ENCODE measurements around the gene PCOLCE2. TPM values are rescaled to one million over a fixed set of nuclear protein-coding genes. Genes with fewer than 3 reads are reported as not detected.

The PCOLCE2 gene
- total RNA-seq, 1 experiment from 2014 or later: 0.34 TPM

DNA sequence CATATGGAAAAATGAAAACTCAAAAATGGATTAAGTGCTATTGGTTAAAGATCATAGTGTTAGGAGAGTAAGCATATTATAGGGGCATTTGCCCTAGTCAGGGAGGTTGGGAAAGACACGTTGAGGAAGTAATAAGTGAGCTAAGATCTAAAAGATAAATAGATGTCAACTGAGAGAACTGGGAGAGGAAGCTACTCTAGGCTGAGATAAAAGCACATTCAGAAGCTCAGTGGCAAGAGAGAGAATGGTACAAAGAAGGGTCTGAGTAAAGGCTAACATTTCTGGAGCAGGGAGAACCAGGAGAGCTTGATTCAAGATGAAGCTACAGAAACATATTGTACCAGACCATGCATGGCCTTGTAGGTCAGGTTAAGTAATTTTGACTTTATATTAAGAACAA, 101.2 kb downstream of the PCOLCE2 start:
- POLR2A ChIA-PET: no interaction called here
- H3K4me1 Mint-ChIP-seq (ENCODE audit: low read depth, unreplicated experiment): peaks cover 20% of the 10 kb centered on the region
- no peak for DNase-seq
- no TSS peak for BruUV-seq (replicated peaks)
- no peak overlapping the region for H3K4me3 Mint-ChIP-seq (ENCODE audit: unreplicated experiment)
- no peak overlapping the region for H3K4me3 ChIP-seq (ENCODE audit: low read depth, low read length)
- H3K27me3 Mint-ChIP-seq (ENCODE audit: insufficient read depth, unreplicated experiment): no peaks in the 10 kb centered on the region
- CTCF ChIA-PET: no interaction called here
- H3K9me3 Mint-ChIP-seq (ENCODE audit: unreplicated experiment): no peaks in the 10 kb centered on the region
- peaks cover 18% of the 10 kb centered on the region for H3K4me1 ChIP-seq
- intact Hi-C loops (cut with micrococcal nuclease; ENCODE audit: unreplicated experiment): loop anchor here (1.0 kb wide), 1 partner anchor 34 kb away; no protein-coding TSS in a partner anchor
- no peaks in the 10 kb centered on the region for H3K9me3 ChIP-seq
- no peaks in the 10 kb centered on the region for H3K27me3 ChIP-seq (replicated peaks; ENCODE audit: control insufficient read depth, insufficient read depth, low read length)
- TF ChIP-seq, protein P1, sequence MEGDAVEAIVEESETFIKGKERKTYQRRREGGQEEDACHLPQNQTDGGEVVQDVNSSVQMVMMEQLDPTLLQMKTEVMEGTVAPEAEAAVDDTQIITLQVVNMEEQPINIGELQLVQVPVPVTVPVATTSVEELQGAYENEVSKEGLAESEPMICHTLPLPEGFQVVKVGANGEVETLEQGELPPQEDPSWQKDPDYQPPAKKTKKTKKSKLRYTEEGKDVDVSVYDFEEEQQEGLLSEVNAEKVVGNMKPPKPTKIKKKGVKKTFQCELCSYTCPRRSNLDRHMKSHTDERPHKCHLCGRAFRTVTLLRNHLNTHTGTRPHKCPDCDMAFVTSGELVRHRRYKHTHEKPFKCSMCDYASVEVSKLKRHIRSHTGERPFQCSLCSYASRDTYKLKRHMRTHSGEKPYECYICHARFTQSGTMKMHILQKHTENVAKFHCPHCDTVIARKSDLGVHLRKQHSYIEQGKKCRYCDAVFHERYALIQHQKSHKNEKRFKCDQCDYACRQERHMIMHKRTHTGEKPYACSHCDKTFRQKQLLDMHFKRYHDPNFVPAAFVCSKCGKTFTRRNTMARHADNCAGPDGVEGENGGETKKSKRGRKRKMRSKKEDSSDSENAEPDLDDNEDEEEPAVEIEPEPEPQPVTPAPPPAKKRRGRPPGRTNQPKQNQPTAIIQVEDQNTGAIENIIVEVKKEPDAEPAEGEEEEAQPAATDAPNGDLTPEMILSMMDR (IDR thresholded peaks at IDR 0.05; ENCODE audit: insufficient read depth in 1 of 2, low read depth in 1 of 2, low read length in 1 of 2, severe bottlenecking in 1 of 2, unreplicated experiment in 1 of 2): no peak
- H3K36me3 Mint-ChIP-seq (ENCODE audit: insufficient read depth, unreplicated experiment): no peaks in the 10 kb centered on the region
- H3K27ac Mint-ChIP-seq (ENCODE audit: unreplicated experiment): no peak overlapping the region
- no peaks in the 10 kb centered on the region for H3K36me3 ChIP-seq (ENCODE audit: control insufficient read depth, insufficient read depth, low read length)

DNA sequence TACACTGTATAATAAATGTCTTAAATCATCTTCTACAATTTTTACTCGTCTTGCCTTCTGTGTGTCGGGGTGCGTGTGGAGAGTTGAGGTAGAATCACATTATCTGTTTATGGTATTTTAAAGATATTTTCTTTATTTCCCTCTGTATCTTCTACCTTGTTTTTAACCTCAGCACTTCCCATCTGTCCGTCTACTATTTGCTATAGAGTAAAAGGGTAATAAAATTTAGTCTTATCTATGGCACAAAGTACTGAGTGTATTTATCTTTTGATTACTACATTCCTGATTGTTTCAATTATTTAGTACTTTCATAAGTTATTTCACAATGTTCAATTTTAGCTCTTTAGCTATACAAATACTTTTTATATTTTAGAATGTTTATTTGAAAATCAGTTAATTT, 102.9 kb downstream of the PCOLCE2 start:
- TF ChIP-seq, protein P1 (IDR thresholded peaks at IDR 0.05; ENCODE audit: insufficient read depth in 1 of 2, low read depth in 1 of 2, low read length in 1 of 2, severe bottlenecking in 1 of 2, unreplicated experiment in 1 of 2): no peak
- peak overlapping the region; percentile 30 for H3K27ac Mint-ChIP-seq (ENCODE audit: unreplicated experiment)
- intact Hi-C loops (cut with micrococcal nuclease; ENCODE audit: unreplicated experiment): no loop called here
- Histone ChIP-seq H3K4me3 (ENCODE audit: low read depth, low read length) (no peak overlapping the region), H3K9me3 (no peaks in the 10 kb centered on the region), H3K27me3 (replicated peaks; ENCODE audit: control insufficient read depth, insufficient read depth, low read length) (no peaks in the 10 kb centered on the region), H3K36me3 (ENCODE audit: control insufficient read depth, insufficient read depth, low read length) (peaks cover 1% of the 10 kb centered on the region; the same call in 1 of the 2 replicates), H3K4me1 (peaks cover 14% of the 10 kb centered on the region)
- BruUV-seq (replicated peaks): no TSS peak
- H3K4me3 Mint-ChIP-seq (ENCODE audit: unreplicated experiment): no peak overlapping the region
- H3K4me1 Mint-ChIP-seq (ENCODE audit: low read depth, unreplicated experiment): peaks cover 20% of the 10 kb centered on the region
- CTCF ChIA-PET: no interaction called here
- no peaks in the 10 kb centered on the region for H3K27me3 Mint-ChIP-seq (ENCODE audit: insufficient read depth, unreplicated experiment)
- DNase-seq: no peak
- H3K36me3 Mint-ChIP-seq (ENCODE audit: insufficient read depth, unreplicated experiment): no peaks in the 10 kb centered on the region
- POLR2A ChIA-PET: no interaction called here
- H3K9me3 Mint-ChIP-seq (ENCODE audit: unreplicated experiment): no peaks in the 10 kb centered on the region

DNA sequence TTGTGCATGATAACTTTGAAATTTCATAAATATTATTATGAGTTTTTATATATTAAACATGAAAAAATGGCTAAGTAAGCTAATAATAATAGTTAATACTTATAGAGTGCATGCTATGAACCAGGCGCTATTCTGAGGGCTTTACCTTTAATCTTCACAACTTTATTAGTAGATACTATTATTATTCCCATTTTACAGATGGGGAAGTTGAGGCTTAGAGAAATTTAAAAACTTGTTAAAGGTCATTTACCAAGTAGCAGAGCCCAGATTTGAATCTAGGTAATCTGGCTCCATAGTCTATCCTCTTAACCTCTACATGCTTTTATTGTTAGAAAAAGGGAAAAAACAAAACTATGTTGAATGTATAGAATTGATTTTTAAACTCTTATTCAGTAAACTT, 104.7 kb downstream of the PCOLCE2 start:
- Histone ChIP-seq H3K36me3 (ENCODE audit: control insufficient read depth, insufficient read depth, low read length) (peaks cover 1% of the 10 kb centered on the region; the same call in 1 of the 2 replicates), H3K27me3 (replicated peaks; ENCODE audit: control insufficient read depth, insufficient read depth, low read length) (no peaks in the 10 kb centered on the region), H3K4me3 (ENCODE audit: low read depth, low read length) (no peak overlapping the region), H3K9me3 (no peaks in the 10 kb centered on the region), H3K4me1 (peaks cover 12% of the 10 kb centered on the region)
- Mint-ChIP-seq H3K27me3 (ENCODE audit: insufficient read depth, unreplicated experiment) (no peaks in the 10 kb centered on the region), H3K4me1 (ENCODE audit: low read depth, unreplicated experiment) (peaks cover 6% of the 10 kb centered on the region), H3K36me3 (ENCODE audit: insufficient read depth, unreplicated experiment) (no peaks in the 10 kb centered on the region), H3K27ac (ENCODE audit: unreplicated experiment) (no peak overlapping the region), H3K9me3 (ENCODE audit: unreplicated experiment) (no peaks in the 10 kb centered on the region), H3K4me3 (ENCODE audit: unreplicated experiment) (no peak overlapping the region)
- DNase-seq: no peak
- intact Hi-C loops (cut with micrococcal nuclease; ENCODE audit: unreplicated experiment): no loop called here
- POLR2A ChIA-PET: no interaction called here
- TF ChIP-seq, protein P1 (IDR thresholded peaks at IDR 0.05; ENCODE audit: insufficient read depth in 1 of 2, low read depth in 1 of 2, low read length in 1 of 2, severe bottlenecking in 1 of 2, unreplicated experiment in 1 of 2): no peak
- no TSS peak for BruUV-seq (replicated peaks)
- CTCF ChIA-PET: no interaction called here

Measured in Caco-2 (cell line).